Fibroblast of skin of scalp (primary cell): Measurements from ENCODE around the gene GIMAP2. TPM values are rescaled to one million over a fixed set of nuclear protein-coding genes. Genes with fewer than 3 reads are reported as not detected.
"Not testable (repeated sequence)": the region's sequence is repeated elsewhere in the genome, so short reads cannot be mapped to it uniquely, and the experiment has no call there.

Experiments
- DNase-seq: peaks from one replicate; pipeline ENCODE4 v3.0.0-alpha.2; 2013
- polyA plus RNA-seq, 2 experiments: library from polyadenylated mRNA; unstranded; fragments of 120-200 nt; gene quantifications; one replicate each; pipeline ENCODE4 v1.2.1, GENCODE V29; 2013; ENCODE audit not compliant: insufficient read length in 2 of 2

GIMAP2 gene
- 0.17 TPM for polyA plus RNA-seq (2013, experiment 1 of 2; ENCODE audit: insufficient read length)
- 0.49 TPM for polyA plus RNA-seq (2013, experiment 2 of 2; ENCODE audit: insufficient read length)

GRCh38 chr7:150685219-150686029 is at the start of gene GIMAP2:
GIMAP2 (plus strand) TSS chr7:150685706; CDS start chr7:150687060, 1,354 bp downstream.
- DNase-seq, result peak; percentile 7

GRCh38 chr7:150641854-150642253 is 43.7 kb upstream of the GIMAP2 start:
- DNase-seq, result no peak

GRCh38 chr7:150642926-150643325 is 42.6 kb upstream of the GIMAP2 start:
- DNase-seq, result no peak

GRCh38 chr7:150645259-150646020 is 40.1 kb upstream of the GIMAP2 start:
- DNase-seq, result no peak

GRCh38 chr7:150648353-150649079 is 37.0 kb upstream of the GIMAP2 start:
- no peak for DNase-seq

- DNase-seq, result no peak
These were observed 36.5 kb upstream of the GIMAP2 start for GRCh38 chr7:150649080-150649385.

- DNase-seq, result no peak
These were observed 30.8 kb upstream of the GIMAP2 start for GRCh38 chr7:150654692-150655091.

GRCh38 chr7:150656047-150656446 is 29.5 kb upstream of the GIMAP2 start:
- no peak for DNase-seq

GRCh38 chr7:150657526-150657925 is 28.0 kb upstream of the GIMAP2 start:
- no peak for DNase-seq

- no peak for DNase-seq
These were observed 24.4 kb upstream of the GIMAP2 start for GRCh38 chr7:150660939-150661613.

GRCh38 chr7:150662821-150663220 is 22.7 kb upstream of the GIMAP2 start:
- not testable (repeated sequence) for DNase-seq

- DNase-seq, result no peak
These were observed 21.6 kb upstream of the GIMAP2 start for GRCh38 chr7:150663802-150664494.

- no peak for DNase-seq
These were observed 20.3 kb upstream of the GIMAP2 start for GRCh38 chr7:150665089-150665748.

- DNase-seq, result no peak
These were observed 19.6 kb upstream of the GIMAP2 start for GRCh38 chr7:150665896-150666295.

GRCh38 chr7:150666412-150666811 is 19.1 kb upstream of the GIMAP2 start:
- no peak for DNase-seq

- DNase-seq, result no peak
These were observed 17.0 kb upstream of the GIMAP2 start for GRCh38 chr7:150668472-150668911.

- DNase-seq, result no peak
These were observed 16.5 kb upstream of the GIMAP2 start for GRCh38 chr7:150668977-150669376.

- not testable (repeated sequence) for DNase-seq
These were observed 13.5 kb upstream of the GIMAP2 start for GRCh38 chr7:150671798-150672585.

GRCh38 chr7:150675714-150676113 is 9.8 kb upstream of the GIMAP2 start:
- DNase-seq, result no peak

- DNase-seq, result not testable (repeated sequence)
These were observed 9.2 kb upstream of the GIMAP2 start for GRCh38 chr7:150676276-150676675.
